ENCODE measurements around the gene CD3G. TPM values are rescaled to one million over a fixed set of nuclear protein-coding genes. Genes with fewer than 3 reads are reported as not detected.

CD3G gene
- total and polyA plus RNA-seq, 9 of the 15 experiments (the other 6 are each of a cell fraction or from before 2014, with no cell fraction given) = 0.30 to 1.7 (median 0.47) TPM

DNA sequence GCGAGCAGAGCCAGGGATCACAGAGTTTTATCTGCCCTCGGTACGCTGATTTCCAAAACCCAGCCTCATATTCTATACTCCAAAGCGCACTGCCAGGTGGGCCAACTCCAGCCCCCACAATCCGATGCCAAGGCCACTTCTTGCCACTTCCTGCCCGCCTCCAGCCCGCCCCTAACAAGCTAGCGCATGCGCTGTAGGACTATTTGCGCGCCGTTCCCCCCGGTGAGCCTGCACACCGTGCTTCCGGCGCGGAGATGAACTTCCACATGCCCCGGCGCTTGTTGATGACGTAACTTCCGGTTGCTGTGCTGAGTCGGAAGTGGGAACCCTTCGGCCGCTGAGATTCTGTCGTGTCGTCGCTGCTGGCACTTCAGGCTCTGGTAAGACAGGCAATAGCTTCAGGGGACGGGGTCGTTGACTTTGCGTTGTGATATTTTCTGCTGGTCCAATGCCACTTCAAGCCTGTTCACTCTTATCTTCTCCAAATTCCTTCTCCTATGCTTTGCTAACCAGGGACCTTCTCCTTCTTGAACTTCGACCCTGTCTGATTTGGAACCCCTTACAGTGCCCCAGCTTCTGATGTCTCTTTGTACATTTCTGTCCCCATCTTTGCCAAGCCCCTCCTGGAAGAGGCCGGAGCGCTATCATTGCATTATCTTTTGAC lies 15.3 kb downstream of the CD3G start, which contains the start of gene UBE4A (continued):
- peak; percentile 67 for TF ChIP-seq SAP30 (IDR thresholded peaks at IDR 0.05; ENCODE audit: borderline replicate concordance, insufficient read depth, low read depth, low read length, poor library complexity, severe bottlenecking)
- no peak for TF ChIP-seq CBFB (CRISPR knock-in tag; IDR thresholded peaks at IDR 0.05)
- TF ChIP-seq, protein P1, sequence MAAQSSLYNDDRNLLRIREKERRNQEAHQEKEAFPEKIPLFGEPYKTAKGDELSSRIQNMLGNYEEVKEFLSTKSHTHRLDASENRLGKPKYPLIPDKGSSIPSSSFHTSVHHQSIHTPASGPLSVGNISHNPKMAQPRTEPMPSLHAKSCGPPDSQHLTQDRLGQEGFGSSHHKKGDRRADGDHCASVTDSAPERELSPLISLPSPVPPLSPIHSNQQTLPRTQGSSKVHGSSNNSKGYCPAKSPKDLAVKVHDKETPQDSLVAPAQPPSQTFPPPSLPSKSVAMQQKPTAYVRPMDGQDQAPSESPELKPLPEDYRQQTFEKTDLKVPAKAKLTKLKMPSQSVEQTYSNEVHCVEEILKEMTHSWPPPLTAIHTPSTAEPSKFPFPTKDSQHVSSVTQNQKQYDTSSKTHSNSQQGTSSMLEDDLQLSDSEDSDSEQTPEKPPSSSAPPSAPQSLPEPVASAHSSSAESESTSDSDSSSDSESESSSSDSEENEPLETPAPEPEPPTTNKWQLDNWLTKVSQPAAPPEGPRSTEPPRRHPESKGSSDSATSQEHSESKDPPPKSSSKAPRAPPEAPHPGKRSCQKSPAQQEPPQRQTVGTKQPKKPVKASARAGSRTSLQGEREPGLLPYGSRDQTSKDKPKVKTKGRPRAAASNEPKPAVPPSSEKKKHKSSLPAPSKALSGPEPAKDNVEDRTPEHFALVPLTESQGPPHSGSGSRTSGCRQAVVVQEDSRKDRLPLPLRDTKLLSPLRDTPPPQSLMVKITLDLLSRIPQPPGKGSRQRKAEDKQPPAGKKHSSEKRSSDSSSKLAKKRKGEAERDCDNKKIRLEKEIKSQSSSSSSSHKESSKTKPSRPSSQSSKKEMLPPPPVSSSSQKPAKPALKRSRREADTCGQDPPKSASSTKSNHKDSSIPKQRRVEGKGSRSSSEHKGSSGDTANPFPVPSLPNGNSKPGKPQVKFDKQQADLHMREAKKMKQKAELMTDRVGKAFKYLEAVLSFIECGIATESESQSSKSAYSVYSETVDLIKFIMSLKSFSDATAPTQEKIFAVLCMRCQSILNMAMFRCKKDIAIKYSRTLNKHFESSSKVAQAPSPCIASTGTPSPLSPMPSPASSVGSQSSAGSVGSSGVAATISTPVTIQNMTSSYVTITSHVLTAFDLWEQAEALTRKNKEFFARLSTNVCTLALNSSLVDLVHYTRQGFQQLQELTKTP (IDR thresholded peaks at IDR 0.05; ENCODE audit: low read depth in 1 of 2, partially characterized antibody in 2 of 2) = peak in 1 of 2 experiments; percentile 40
- TF ChIP-seq GATAD2B (IDR thresholded peaks at IDR 0.05; ENCODE audit: borderline replicate concordance) = 0 out of 2 replicates have a peak, but pooled peaks have one; percentile 31
- no peak for TF ChIP-seq MECOM (CRISPR knock-in tag; IDR thresholded peaks at IDR 0.05)
- TF ChIP-seq SP2 (IDR thresholded peaks at IDR 0.05; ENCODE audit: extremely low read depth, low read depth, low read length, poor library complexity, severe bottlenecking) = no peak
- peak; percentile 73; a peak in 2 of 4 replicates for TF ChIP-seq SIN3A (IDR thresholded peaks at IDR 0.05; ENCODE audit: borderline replicate concordance in 2 of 2, control insufficient read depth in 1 of 2, low read depth in 2 of 2, low read length in 2 of 2)
- TF ChIP-seq POLR2H (tag; IDR thresholded peaks at IDR 0.05; ENCODE audit: low read depth) = peak; percentile 68
- TF ChIP-seq TEAD1 (CRISPR knock-in tag; IDR thresholded peaks at IDR 0.05) = 0 out of 4 replicates have a peak, but pooled peaks of 1 of the 2 experiments have one; percentile 63
- TF ChIP-seq, protein P2, sequence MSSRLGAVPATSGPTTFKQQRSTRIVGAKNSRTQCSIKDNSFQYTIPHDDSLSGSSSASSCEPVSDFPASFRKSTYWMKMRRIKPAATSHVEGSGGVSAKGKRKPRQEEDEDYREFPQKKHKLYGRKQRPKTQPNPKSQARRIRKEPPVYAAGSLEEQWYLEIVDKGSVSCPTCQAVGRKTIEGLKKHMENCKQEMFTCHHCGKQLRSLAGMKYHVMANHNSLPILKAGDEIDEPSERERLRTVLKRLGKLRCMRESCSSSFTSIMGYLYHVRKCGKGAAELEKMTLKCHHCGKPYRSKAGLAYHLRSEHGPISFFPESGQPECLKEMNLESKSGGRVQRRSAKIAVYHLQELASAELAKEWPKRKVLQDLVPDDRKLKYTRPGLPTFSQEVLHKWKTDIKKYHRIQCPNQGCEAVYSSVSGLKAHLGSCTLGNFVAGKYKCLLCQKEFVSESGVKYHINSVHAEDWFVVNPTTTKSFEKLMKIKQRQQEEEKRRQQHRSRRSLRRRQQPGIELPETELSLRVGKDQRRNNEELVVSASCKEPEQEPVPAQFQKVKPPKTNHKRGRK (tag; IDR thresholded peaks at IDR 0.05) = no peak
- TF ChIP-seq FOXJ3 (CRISPR knock-in tag; IDR thresholded peaks at IDR 0.05) = no peak
- TF ChIP-seq KAT8 (IDR thresholded peaks at IDR 0.05; ENCODE audit: low read depth) = peak; percentile 62; the same call in 1 of the 2 replicates
- TF ChIP-seq, protein P3, sequence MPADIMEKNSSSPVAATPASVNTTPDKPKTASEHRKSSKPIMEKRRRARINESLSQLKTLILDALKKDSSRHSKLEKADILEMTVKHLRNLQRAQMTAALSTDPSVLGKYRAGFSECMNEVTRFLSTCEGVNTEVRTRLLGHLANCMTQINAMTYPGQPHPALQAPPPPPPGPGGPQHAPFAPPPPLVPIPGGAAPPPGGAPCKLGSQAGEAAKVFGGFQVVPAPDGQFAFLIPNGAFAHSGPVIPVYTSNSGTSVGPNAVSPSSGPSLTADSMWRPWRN (IDR thresholded peaks at IDR 0.05; ENCODE audit: low read depth) = peak; percentile 17; the same call in 1 of the 2 replicates
- TF ChIP-seq DNMT1 (IDR thresholded peaks at IDR 0.05) = no peak
- TF ChIP-seq MCM2 (IDR thresholded peaks at IDR 0.05; ENCODE audit: low read depth) = no peak
- TF ChIP-seq, protein P4, sequence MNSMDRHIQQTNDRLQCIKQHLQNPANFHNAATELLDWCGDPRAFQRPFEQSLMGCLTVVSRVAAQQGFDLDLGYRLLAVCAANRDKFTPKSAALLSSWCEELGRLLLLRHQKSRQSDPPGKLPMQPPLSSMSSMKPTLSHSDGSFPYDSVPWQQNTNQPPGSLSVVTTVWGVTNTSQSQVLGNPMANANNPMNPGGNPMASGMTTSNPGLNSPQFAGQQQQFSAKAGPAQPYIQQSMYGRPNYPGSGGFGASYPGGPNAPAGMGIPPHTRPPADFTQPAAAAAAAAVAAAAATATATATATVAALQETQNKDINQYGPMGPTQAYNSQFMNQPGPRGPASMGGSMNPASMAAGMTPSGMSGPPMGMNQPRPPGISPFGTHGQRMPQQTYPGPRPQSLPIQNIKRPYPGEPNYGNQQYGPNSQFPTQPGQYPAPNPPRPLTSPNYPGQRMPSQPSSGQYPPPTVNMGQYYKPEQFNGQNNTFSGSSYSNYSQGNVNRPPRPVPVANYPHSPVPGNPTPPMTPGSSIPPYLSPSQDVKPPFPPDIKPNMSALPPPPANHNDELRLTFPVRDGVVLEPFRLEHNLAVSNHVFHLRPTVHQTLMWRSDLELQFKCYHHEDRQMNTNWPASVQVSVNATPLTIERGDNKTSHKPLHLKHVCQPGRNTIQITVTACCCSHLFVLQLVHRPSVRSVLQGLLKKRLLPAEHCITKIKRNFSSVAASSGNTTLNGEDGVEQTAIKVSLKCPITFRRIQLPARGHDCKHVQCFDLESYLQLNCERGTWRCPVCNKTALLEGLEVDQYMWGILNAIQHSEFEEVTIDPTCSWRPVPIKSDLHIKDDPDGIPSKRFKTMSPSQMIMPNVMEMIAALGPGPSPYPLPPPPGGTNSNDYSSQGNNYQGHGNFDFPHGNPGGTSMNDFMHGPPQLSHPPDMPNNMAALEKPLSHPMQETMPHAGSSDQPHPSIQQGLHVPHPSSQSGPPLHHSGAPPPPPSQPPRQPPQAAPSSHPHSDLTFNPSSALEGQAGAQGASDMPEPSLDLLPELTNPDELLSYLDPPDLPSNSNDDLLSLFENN (IDR thresholded peaks at IDR 0.05; ENCODE audit: low read depth in 2 of 2, low read length in 2 of 2) = no peak; a peak in 1 of 4 replicates
